ENCODE measurements around the gene LCE1C. TPM values are rescaled to one million over a fixed set of nuclear protein-coding genes. Genes with fewer than 3 reads are reported as not detected.

The LCE1C gene
- total RNA-seq (ENCODE audit: low replicate concordance): not detected in 2 replicates
- long read RNA-seq: 0 reads

GRCh38 chr1:152806576-152806975 is at the start of gene LCE1C:
Gene LCE1C, minus strand, starts transcription at chr1:152806651. Its CDS starts 1,173 bp downstream, at chr1:152805478.
- H3K9me3 Mint-ChIP-seq: no peaks in the 10 kb centered on the region
- no peaks in the 10 kb centered on the region for H3K27me3 Mint-ChIP-seq
- DNase-seq (ENCODE audit: extremely low spot score, unreplicated experiment): no peak
- no peaks in the 10 kb centered on the region for H3K36me3 Mint-ChIP-seq
- no peak within 1 kb of the TSS for H3K4me3 Mint-ChIP-seq
- no peaks in the 10 kb centered on the region for H3K4me1 Mint-ChIP-seq (ENCODE audit: unreplicated experiment)
- no peak for TF ChIP-seq CTCF (conservative IDR thresholded peaks at IDR 0.05)
- H3K27ac Mint-ChIP-seq: no peak within 1 kb of the TSS

- no peak for DNase-seq (ENCODE audit: extremely low spot score, unreplicated experiment)
- H3K4me1 Mint-ChIP-seq (ENCODE audit: unreplicated experiment): no peaks in the 10 kb centered on the region
- H3K27me3 Mint-ChIP-seq: no peaks in the 10 kb centered on the region
- H3K9me3 Mint-ChIP-seq: peaks cover 4% of the 10 kb centered on the region
- no peak overlapping the region for H3K4me3 Mint-ChIP-seq
- H3K27ac Mint-ChIP-seq: no peak overlapping the region
- H3K36me3 Mint-ChIP-seq: no peaks in the 10 kb centered on the region
- TF ChIP-seq CTCF (conservative IDR thresholded peaks at IDR 0.05): no peak
Measured at GRCh38 chr1:152855661-152856060, 49.2 kb upstream of the LCE1C start.

- Mint-ChIP-seq H3K4me3 (no peak within 1 kb of the TSS), H3K27me3 (no peaks in the 10 kb centered on the region), H3K27ac (no peak within 1 kb of the TSS), H3K4me1 (ENCODE audit: unreplicated experiment) (no peaks in the 10 kb centered on the region), H3K9me3 (no peaks in the 10 kb centered on the region), H3K36me3 (no peaks in the 10 kb centered on the region)
- DNase-seq (ENCODE audit: extremely low spot score, unreplicated experiment): no peak
- TF ChIP-seq CTCF (conservative IDR thresholded peaks at IDR 0.05): no peak
Measured at GRCh38 chr1:152842556-152842955, 36.1 kb upstream of the LCE1C start, which contains the start of gene LCE6A. Gene LCE6A, plus strand, starts transcription at chr1:152842856. Its CDS starts 665 bp downstream, at chr1:152843521.

GRCh38 chr1:152836870-152837269 is 30.4 kb upstream of the LCE1C start:
- no peak for TF ChIP-seq CTCF (conservative IDR thresholded peaks at IDR 0.05)
- Mint-ChIP-seq H3K27ac (no peak overlapping the region), H3K36me3 (no peaks in the 10 kb centered on the region), H3K27me3 (no peaks in the 10 kb centered on the region), H3K4me1 (ENCODE audit: unreplicated experiment) (no peaks in the 10 kb centered on the region), H3K9me3 (peaks cover 5% of the 10 kb centered on the region), H3K4me3 (no peak overlapping the region)
- DNase-seq (ENCODE audit: extremely low spot score, unreplicated experiment): no peak

- Mint-ChIP-seq H3K27ac (no peak within 1 kb of the TSS), H3K4me1 (ENCODE audit: unreplicated experiment) (no peaks in the 10 kb centered on the region), H3K27me3 (no peaks in the 10 kb centered on the region), H3K36me3 (no peaks in the 10 kb centered on the region), H3K9me3 (no peaks in the 10 kb centered on the region), H3K4me3 (no peak within 1 kb of the TSS)
- no peak for DNase-seq (ENCODE audit: extremely low spot score, unreplicated experiment)
- no peak for TF ChIP-seq CTCF (conservative IDR thresholded peaks at IDR 0.05)
Measured at GRCh38 chr1:152827173-152827572, 20.7 kb upstream of the LCE1C start, which contains the start of gene LCE1A. Gene LCE1A, plus strand, starts transcription at chr1:152827473. Its CDS starts 0 bp downstream, at chr1:152827473.

- Mint-ChIP-seq H3K9me3 (no peaks in the 10 kb centered on the region), H3K4me1 (ENCODE audit: unreplicated experiment) (no peaks in the 10 kb centered on the region), H3K27me3 (no peaks in the 10 kb centered on the region), H3K36me3 (no peaks in the 10 kb centered on the region), H3K4me3 (no peak overlapping the region), H3K27ac (no peak overlapping the region)
- TF ChIP-seq CTCF (conservative IDR thresholded peaks at IDR 0.05): no peak
- no peak for DNase-seq (ENCODE audit: extremely low spot score, unreplicated experiment)
Measured at GRCh38 chr1:152824964-152825363, 18.5 kb upstream of the LCE1C start.

Data from type B pancreatic cell (in vitro differentiated cells).